COLO668 (cell line): ENCODE data around the gene HOXD4.

ENCODE experiments used
- DNase-seq: peaks from one replicate; lab custom pipeline; 2025; ENCODE audit not compliant: unreplicated experiment; lab: John Stamatoyannopoulos, UW

Gene HOXD4

DNA sequence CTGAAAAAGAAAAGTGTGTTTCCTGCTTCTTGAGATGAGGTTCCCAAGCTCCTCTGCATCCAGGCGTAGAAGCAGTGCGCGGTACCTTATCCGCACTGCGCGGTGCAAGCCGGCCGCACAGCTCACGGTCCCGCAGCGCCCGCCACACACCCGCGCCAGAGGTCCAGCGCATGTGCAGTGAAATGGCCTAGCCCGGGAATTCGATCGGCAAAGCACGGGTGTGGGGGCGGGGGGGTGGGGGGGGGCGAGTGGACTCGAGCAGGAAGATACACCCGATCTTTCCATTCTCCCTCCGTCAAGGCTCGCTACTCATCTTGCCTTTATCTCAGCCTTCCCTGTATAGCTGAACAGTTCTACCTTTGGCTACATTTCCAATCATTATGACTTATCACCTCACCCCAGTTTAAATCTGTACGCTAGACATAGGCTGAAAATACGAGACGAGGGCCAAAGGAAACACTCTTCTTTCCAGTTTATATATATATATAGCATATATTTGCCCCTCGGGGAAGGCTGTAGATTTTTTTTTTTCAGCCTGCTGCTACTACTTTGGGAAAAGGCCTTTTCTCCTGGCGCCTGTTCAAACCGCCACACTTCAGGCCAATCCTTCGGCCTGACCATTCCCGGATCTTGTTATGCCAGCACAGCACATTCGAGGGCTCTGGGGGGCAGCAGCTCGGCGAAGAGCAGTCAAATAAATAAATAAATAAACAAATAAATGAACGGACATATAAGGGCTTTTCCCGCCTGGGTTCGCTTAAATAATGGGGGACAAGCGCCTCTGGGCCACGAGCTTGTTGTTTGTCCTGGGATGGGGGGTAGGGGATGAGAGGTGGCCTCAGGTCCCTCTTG, 11.5 kb upstream of the HOXD4 start:
- peak; percentile 32 for DNase-seq

DNA sequence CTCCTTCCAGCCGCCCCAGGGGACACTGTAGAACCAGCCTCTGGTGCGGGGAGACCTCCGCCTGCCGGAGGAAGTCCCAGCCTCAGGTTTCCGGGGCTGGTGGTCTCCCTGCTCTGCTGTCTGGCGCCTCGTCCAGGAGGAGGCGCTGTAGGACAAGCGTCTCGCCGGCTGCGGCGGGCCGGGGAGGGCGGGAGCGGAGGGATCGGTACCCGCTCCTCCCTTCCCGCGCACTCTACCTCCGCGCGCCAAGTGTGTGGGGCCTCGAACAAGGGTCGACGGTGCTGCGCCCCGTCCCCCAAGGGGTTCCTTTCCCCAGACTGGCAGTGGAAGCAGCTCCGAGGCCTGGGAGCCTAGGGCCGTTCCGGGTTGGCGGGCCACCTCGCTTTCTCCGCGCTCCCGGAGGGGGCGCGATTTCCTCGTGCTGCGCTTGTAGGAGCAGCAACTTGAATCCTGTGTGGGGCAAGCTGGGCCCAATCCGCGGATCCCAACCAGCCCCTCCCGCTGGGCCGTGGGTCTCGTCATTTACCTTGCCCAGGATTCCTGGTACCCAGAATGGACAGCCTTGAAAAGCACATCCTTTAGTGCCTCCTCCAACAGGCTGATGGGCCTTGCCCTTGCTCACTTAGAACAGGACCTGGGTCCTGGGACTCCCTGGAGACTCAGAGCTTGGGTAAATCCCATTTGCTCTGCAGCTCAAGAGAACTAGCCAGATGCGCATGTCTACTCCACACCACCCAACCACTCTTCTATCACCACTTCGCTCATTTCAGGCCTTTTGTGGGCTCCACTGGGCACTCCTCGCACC, 10.6 kb upstream of the HOXD4 start:
- DNase-seq = peak; percentile 89

DNA sequence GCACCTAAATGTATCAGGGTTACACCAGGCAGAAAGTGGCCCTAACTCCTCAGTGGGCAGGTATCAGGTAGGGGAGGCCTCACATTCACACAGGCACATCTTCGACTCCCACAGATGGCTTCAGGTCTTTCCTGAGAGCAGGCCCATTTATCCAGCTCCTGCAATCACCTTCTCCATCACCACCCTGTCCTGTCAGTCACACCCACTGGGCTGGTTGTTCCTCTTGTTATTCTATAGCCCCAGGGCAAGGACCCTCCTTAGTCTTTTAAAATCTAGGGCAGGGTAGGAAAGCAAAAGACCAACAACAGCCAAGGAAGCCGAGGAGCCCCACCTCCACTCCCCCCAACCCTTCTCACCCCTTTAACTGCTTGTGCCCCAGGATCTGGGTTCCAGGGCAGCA, 9.1 kb upstream of the HOXD4 start:
- DNase-seq = no peak

DNA sequence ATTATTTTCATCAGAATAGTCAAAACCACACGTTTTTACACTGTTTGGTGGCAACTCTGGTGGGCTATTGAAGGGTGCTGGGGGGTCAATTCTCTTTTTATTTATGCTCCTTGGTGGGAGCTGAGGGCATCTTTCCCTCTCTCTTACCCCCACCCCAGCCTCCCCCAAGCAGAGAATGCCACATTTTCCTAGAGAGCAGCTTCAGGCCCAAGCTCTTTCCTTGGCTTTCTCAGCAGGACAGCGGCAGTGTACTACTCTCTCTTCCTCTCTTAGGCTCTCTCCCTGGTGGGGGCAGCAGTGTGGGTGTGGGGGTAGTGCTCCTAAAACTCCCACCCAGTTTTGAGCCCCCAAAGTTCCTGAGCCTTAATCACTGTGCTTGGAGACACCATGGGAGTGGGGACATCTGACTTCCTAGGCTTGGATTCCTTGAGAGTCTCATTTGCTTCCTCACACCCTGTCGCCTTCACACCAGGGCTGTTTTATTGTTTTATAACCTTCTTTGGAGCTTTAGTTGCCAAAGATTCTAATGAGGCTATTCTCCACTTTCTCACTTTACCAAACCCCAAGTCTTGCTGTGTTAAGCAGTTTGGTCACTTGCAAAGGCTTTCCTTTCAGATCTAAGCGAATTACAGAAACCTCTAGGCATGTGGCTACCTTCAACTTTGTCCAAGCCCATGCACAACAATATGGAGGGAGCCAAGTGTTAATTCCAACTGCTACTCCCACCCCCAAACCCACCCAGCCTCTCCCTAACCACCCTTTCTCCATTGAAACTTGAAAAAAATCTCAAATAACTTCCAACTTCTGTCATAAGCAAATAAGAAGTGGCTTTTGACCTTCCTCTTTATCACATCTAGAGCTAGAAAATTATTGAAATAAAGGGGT, 6.0 kb upstream of the HOXD4 start:
- no peak for DNase-seq

DNA sequence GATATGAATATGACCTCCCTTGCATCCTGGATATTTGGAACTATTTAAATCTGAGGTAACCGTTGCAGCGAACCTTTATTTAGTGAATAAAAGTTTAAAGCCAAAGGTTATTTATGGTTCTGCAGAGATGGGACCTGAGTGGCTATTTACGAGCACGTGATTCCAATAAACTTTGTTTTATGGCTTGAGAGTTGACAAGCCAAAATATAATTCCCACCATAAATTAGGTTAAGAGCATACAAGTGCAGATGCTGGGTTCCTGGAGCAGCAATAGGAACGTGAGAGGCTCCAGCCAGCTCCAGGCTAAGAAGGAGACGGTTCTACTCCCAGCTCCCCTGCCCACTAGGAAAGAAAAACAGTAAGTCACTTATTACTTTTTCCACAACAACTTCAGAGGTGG, 5.2 kb upstream of the HOXD4 start:
- DNase-seq = no peak

DNA sequence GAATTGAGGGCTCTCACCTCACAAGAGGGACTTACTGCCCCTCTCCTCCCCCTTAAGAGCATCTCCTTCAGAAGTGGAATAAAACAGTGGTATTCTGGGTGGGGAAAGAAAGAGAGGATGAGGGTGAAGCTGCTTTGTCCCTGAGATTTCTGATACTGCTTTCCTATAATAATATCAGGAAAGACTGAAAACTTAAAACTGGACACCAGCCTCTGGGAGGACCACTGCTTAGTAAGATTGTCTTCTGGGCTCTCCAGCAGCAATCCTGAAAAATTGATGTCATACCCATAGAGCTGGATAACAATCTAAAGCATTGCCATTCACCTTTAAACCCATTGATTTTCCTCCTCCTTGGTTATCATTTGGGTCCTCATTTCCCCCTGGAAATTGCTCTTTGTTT, 4.7 kb upstream of the HOXD4 start:
- DNase-seq = no peak

DNA sequence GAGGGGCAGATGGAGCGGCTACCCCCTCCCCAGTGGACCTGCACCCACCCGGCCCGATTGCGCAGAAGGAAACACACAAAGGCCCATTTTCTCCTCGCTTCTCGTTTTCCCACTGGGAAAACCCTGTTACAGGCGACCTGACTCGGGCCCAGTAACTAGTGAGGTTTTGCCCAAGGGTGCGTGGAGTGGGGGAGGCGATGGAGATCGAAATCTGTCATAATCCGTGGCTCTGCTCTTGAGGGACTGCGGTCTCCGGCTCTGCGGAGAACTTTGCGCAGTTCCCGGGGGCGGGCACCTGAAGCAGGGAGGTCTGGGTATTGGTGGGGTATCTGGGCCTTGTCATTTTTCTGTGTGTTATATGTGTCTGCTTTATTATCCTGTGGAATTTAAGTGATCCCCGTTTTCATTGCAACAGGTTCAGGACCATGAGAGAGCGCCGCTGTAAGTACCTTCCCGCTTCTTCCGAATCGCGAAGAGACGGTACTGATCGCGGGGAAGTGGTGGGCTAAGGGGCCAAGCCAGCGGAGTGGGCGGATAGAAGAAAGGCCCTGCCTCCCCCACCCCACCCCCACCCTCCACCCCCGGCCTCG, 4.0 kb upstream of the HOXD4 start:
- DNase-seq = no peak

DNA sequence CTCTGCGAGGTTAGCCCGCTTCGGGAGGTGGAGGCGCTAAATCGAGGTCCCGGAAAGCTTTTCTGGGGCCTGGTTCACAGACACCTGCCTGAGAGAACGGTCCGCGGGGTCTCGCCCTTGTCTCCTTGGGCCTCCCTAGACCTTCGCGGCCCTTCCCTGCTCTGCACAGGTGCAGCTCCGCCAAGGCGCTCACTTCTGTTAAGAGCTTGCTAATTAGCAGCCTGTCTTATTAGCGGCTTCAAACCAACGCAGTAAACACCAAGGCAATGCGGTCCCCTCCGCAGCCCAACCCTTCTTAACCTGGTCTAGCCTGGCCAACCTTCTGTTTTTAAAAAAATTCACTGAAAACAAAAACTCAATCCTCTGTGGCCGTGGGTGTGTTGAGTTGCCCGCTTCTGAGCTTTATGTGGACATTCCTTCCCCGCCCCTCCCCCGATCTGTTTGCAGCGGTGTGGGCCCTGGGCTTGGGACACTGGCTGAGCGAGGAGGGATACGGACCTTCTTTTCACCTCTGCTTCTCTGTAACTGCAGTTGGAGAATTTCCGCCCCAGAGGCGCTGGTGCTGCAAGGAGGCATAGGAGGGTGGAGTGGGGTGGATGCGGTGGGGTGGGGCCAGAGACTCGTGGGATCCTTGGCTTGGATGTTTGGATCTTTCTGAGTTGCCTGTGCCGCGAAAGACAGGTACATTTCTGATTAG, 3.4 kb upstream of the HOXD4 start:
- DNase-seq = no peak

DNA sequence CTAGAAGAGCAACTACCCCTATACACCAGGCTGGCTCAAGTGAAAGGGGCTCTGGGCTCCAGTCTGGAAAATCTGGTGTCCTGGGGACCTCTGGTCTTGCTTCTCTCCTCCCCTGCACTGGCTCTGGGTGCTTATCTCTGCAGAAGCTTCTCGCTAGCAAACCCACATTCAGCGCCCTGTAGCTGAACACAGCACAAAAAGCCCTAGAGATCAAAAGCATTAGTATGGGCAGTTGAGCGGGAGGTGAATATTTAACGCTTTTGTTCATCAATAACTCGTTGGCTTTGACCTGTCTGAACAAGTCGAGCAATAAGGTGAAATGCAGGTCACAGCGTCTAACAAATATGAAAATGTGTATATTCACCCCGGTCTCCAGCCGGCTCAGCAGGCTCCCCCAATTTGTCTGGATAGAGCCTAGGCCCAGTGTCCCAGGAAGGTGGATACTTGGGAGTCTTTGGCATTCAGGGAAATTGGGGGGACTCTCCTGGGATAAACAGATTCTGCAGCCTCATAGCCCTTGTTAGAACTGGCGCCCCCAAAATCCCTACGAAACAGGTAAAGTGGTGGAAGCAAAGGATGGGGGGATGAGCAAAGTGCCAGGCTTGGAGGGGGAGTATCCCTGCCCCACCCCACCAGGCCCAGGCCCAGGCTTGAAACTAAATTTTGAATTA, 2.5 kb upstream of the HOXD4 start:
- no peak for DNase-seq

DNA sequence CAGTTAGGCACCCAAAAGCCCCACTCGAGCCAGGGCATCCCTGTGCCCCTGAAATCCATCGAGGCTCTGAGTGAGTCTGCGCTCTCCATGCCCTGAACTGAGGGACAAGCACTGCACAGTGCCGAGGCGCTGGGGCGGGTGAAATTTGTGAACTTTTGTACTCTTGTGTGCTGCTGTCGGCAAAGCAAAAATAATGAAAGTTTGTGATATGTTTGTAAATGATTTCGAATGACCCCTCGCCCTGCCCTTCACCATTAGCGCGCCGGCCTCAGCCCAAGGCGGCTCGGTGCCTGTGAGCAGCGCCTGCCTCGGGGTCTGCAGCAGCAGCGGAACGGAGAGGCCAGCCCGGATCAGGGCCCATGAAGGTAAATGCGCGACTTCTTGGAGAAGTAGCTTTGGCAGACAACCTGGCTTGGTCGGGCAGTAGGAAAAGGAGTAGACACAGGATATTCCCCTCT, 1.8 kb upstream of the HOXD4 start:
- DNase-seq = no peak

DNA sequence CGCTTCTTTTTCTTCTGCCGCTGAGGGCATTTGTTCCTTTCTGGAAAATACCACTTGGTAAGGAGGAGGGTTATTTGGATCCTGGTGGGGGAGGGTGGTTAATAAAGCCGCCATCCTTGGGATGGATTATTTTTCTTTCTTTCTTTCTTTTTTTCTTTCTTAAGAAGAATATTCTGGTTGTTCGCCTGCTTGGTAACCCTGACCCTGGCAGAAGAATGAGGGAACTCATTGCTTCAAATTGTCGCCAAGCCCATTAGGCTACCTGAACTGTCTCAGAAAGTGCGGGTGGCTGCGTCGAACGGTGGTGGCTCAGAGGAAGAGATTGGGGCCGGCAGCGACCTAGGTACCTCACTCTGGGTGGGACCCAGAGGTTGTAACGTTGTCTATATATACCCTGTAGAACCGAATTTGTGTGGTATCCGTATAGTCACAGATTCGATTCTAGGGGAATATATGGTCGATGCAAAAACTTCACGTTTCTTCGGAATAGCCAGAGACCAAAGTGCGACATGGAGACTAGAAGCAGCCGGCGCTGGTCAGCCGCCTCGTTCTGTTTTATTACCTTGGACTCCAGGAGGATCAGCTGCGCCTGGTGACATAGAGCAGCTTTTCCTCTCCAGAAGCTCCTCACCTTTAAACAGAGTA, 1.3 kb upstream of the HOXD4 start:
- no peak for DNase-seq

DNA sequence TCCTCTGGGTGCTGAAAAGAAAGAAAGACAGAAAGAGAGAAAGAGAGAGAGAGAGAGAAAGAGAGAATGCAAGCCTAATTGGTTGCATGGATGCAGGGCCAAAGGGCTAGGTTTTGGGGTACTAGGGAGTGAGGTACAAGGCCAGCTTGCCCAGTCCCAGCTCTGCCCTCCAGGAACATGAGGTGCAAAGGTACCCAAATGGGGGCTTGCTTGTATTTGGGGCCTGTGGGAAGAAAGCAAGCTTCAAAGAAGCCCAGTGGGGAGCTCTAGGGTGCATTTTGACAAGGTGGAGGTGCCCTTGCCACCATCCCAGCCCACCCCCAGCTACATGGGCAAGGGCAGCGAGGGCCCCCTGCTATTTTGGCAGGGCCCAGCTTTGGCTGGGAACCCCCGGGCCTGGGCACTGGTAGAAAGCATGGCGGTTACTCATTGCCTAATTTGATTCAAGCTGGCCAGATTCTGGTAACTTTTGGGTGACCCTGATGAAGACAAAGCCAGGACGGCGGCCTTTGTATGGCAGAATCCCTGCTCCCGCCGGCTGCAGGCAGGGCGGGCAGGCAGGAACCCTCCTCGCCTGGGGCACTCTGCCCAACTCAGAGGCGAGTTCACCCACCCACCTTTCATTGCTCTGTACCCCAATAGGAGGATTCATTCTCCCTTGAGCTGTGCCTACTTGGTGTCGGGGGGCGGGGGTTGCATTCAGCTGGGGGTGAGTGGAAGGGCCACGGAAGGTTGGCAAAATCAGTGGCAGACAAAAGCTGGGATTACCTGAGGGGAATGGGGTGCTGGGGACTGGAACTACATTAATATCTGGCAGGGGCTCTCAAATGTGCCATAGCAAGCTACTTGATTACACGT, 537 bp upstream of the HOXD4 start:
- DNase-seq = no peak

DNA sequence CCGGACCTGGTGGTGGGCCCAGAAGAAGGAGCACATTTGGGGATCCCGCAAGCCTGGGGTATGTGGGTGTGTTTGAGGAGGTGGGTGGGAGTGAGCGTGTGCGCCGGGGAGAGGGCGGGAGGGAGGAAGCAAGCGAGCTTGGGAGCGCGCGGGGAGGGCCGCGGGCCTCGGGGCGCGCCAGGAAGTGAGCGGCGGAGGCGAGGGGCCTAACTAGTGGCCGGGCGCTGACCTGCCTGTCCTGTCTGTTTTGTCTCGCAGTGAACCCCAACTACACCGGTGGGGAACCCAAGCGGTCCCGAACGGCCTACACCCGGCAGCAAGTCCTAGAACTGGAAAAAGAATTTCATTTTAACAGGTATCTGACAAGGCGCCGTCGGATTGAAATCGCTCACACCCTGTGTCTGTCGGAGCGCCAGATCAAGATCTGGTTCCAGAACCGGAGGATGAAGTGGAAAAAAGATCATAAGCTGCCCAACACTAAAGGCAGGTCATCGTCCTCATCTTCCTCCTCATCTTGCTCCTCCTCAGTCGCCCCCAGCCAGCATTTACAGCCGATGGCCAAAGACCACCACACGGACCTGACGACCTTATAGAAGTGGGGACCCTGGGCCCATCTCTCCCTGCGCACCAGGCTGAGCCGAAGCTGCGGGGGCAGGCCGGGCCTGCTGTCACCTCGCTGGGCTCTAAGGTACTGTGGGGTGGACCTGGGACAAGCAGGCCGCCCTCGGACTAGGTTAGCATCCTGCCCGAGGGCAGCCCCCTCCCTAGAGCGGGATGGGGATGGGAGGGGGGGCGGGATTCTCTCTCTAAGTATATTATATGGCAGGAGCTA, 1.2 kb downstream of the HOXD4 start:
- DNase-seq = peak; percentile 72

DNA sequence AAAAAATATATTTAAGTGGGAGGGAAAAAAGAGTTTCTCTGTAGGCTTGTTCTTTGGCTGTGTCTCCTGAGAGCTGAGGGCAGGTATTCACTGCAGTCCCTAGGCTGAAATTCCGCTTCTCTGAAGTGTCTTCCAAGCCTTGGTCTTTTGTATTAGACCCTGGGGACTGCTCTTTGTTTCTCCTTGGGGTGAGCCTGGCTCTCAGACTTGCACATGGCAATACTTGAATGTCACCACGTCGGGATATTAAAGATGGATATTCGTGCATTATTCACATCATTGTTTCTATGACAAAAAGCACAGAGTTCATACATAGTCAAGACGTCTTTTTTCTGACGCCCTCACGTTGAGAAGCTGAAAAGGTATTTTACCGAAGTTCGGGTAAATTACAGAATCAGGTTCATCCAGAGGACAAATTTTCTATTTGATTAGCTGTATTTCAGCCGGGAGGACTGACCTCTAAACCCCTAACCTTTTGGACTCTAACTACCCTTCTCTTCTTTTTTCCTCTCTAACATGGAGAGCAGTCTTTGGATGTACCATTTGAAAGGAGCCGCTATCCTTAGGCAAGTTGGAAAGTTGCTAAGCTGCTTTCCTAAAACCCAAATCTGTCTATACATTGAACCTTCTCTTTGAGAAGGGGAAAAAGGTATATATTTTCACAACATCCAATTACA, 3.4 kb downstream of the HOXD4 start:
- no peak for DNase-seq

DNA sequence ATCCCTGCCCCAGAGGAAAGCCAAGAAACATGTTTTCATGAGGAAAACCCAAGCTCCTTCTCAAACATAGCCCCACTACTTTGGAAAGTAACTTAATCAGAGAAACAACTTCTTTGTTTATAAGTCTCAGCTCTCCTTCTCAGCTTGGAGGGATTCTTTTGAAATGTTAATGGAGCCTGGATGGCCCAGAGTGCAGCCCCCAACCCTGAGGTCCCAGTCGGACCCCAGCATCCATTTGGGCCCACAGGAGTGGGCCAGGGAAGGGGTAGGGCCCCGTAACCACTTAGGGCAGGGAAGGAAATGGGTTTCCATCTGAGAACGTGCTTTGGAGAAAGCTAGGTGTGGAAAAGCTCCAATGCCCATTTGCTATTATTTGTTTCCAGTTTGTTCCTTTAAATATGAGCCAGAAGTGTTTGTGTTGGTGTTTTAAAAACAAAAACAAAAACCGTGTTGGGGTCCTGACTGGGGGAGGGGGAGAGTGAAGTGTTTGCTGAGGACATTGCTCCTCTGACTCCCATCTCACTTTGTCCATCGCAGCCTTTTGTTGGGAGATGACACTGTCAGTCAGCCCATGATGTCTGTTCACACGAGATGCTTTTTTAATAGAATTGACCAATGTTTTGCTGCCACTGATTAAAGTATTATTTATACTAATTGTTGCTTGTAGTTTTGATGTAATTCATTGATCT, 4.2 kb downstream of the HOXD4 start:
- DNase-seq = no peak

DNA sequence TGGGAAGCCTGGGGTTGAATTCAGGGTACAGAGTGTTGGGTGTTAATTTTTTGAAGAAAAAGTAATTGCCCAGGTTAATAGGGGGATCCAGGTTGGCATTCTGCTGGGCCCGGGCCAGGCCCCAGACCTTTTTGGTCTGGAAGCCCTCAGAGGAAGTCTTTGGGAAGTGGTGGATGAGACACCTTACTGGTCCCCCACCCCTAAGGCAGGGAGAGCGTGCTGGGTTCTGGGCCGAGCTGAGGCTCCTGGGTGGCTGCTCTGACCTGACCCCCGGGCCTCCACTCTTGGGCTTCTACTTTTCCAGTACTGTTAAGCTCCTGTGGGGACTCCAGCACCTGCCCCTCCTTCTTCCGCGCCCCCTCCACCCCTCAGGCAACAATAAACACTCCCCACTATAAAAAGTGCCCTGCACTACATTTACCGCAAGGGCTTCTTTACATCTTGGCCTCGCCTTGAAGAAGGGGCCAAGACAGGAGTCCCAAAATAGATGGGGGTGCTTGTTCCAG, 5.0 kb downstream of the HOXD4 start:
- no peak for DNase-seq
